ENCODE measurements around the gene NCL. TPM values are rescaled to one million over a fixed set of nuclear protein-coding genes. Genes with fewer than 3 reads are reported as not detected.

The NCL gene
- total and polyA plus RNA-seq, 2 experiments from 2014 or later: 222 to 527 TPM

- TF ChIP-seq CTCF (IDR thresholded peaks at IDR 0.05; ENCODE audit: low read depth, low read length): no peak
- Histone ChIP-seq H3K4me1 (ENCODE audit: low read depth) (no peaks in the 10 kb centered on the region), H3K27me3 (no peaks in the 10 kb centered on the region), H3K36me3 (no peaks in the 10 kb centered on the region), H3K27ac (no peak overlapping the region), H3K9me3 (ENCODE audit: low read depth) (no peaks in the 10 kb centered on the region), H3K4me3 (no peak overlapping the region)
- no peak for DNase-seq (ENCODE audit: low read depth in 1 of 2, low spot score in 1 of 2)
Observed at GRCh38 chr2:231427116-231427515, 37.2 kb downstream of the NCL start.

GRCh38 chr2:231425811-231426703 lies 38.2 kb downstream of the NCL start:
- TF ChIP-seq CTCF (IDR thresholded peaks at IDR 0.05; ENCODE audit: low read depth, low read length): no peak
- Histone ChIP-seq H3K27me3 (no peaks in the 10 kb centered on the region), H3K4me3 (no peak overlapping the region), H3K9me3 (ENCODE audit: low read depth) (no peaks in the 10 kb centered on the region), H3K36me3 (no peaks in the 10 kb centered on the region), H3K27ac (no peak overlapping the region), H3K4me1 (ENCODE audit: low read depth) (no peaks in the 10 kb centered on the region)
- DNase-seq (ENCODE audit: low read depth in 1 of 2, low spot score in 1 of 2): no peak

- H3K4me3 ChIP-seq: no peak overlapping the region
- no peak overlapping the region for H3K27ac ChIP-seq
- no peaks in the 10 kb centered on the region for H3K36me3 ChIP-seq
- no peaks in the 10 kb centered on the region for H3K4me1 ChIP-seq (ENCODE audit: low read depth)
- no peak for TF ChIP-seq CTCF (IDR thresholded peaks at IDR 0.05; ENCODE audit: low read depth, low read length)
- no peak for DNase-seq (ENCODE audit: low read depth in 1 of 2, low spot score in 1 of 2)
- no peaks in the 10 kb centered on the region for H3K9me3 ChIP-seq (ENCODE audit: low read depth)
- no peaks in the 10 kb centered on the region for H3K27me3 ChIP-seq
Observed at GRCh38 chr2:231425291-231425810, 38.9 kb downstream of the NCL start.

GRCh38 chr2:231423176-231423575 lies 41.1 kb downstream of the NCL start:
- no peak overlapping the region for H3K4me3 ChIP-seq
- H3K36me3 ChIP-seq: no peaks in the 10 kb centered on the region
- no peaks in the 10 kb centered on the region for H3K27me3 ChIP-seq
- H3K4me1 ChIP-seq (ENCODE audit: low read depth): no peaks in the 10 kb centered on the region
- no peak for TF ChIP-seq CTCF (IDR thresholded peaks at IDR 0.05; ENCODE audit: low read depth, low read length)
- no peak for DNase-seq (ENCODE audit: low read depth in 1 of 2, low spot score in 1 of 2)
- no peak overlapping the region for H3K27ac ChIP-seq
- H3K9me3 ChIP-seq (ENCODE audit: low read depth): no peaks in the 10 kb centered on the region

- H3K4me1 ChIP-seq (ENCODE audit: low read depth): no peaks in the 10 kb centered on the region
Observed at GRCh38 chr2:231422056-231422455, 42.2 kb downstream of the NCL start.

More at GRCh38 chr2:231422056-231422455, 42.2 kb downstream of the NCL start:
- Histone ChIP-seq H3K27ac (no peak overlapping the region), H3K36me3 (no peaks in the 10 kb centered on the region), H3K9me3 (ENCODE audit: low read depth) (no peaks in the 10 kb centered on the region), H3K27me3 (no peaks in the 10 kb centered on the region), H3K4me3 (no peak overlapping the region)
- no peak for DNase-seq (ENCODE audit: low read depth in 1 of 2, low spot score in 1 of 2)
- no peak for TF ChIP-seq CTCF (IDR thresholded peaks at IDR 0.05; ENCODE audit: low read depth, low read length)

All from cardiac muscle cell (in vitro differentiated cells and primary cell).